GM06990 (cell line): Measurements from ENCODE around the gene SLC41A1.
A peak's percentile ranks its signal among the peaks of the same experiment; 100 is the strongest.

Experiments used
- DNase-seq: peaks from one replicate; pipeline ENCODE4 v3.0.0-alpha.2; 2011; ENCODE audit not compliant: insufficient read length; ENCODE audit errors: extremely low read depth
- H3K27me3 ChIP-seq: replicated peaks from 2 replicates; pipeline ENCODE4 v1.6.0; 2011; ENCODE audit warnings: low read length; ENCODE audit not compliant: control insufficient read depth, insufficient read depth
- H3K36me3 ChIP-seq: 2 replicates; pipeline ENCODE4 v1.5.1; 2011; ENCODE audit warnings: low read length; ENCODE audit not compliant: control insufficient read depth, insufficient read depth
- H3K4me3 ChIP-seq: replicated peaks from 2 replicates; pipeline ENCODE4 v1.5.1; 2011; ENCODE audit warnings: low read depth, mild to moderate bottlenecking, control low read depth, low read length
- TF ChIP-seq, protein P1 (sequence below): IDR thresholded peaks from 2 replicates; pipeline ENCODE4 v1.5.1; 2011; ENCODE audit warnings: low read length, control low read depth, mild to moderate bottlenecking, inconsistent platforms; ENCODE audit not compliant: insufficient read depth, poor library complexity, severe bottlenecking

SLC41A1 gene

DNA sequence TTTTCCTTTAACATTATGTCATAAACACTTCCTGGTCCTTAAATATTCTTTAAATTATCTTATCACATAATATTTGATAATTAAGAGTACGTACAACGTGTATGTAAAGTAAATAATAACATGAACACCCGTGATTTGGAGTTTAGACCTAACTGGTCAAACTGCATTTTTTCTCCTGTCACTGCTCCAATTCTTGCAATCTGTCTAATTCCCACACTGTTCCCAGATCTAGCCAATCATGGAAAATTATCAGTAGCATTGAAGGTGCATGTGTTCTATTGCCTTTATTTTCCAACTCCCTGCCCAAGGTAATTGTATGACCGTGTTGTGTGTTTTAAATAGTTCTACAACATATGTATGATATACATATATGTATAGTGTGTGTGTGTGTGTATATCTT, 39.0 kb upstream of the SLC41A1 start:
- H3K36me3 ChIP-seq = no peaks in the 10 kb centered on the region
- no peak overlapping the region for H3K4me3 ChIP-seq
- no peaks in the 10 kb centered on the region for H3K27me3 ChIP-seq
- no peak for DNase-seq
- TF ChIP-seq, protein P1, sequence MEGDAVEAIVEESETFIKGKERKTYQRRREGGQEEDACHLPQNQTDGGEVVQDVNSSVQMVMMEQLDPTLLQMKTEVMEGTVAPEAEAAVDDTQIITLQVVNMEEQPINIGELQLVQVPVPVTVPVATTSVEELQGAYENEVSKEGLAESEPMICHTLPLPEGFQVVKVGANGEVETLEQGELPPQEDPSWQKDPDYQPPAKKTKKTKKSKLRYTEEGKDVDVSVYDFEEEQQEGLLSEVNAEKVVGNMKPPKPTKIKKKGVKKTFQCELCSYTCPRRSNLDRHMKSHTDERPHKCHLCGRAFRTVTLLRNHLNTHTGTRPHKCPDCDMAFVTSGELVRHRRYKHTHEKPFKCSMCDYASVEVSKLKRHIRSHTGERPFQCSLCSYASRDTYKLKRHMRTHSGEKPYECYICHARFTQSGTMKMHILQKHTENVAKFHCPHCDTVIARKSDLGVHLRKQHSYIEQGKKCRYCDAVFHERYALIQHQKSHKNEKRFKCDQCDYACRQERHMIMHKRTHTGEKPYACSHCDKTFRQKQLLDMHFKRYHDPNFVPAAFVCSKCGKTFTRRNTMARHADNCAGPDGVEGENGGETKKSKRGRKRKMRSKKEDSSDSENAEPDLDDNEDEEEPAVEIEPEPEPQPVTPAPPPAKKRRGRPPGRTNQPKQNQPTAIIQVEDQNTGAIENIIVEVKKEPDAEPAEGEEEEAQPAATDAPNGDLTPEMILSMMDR = no peak

DNA sequence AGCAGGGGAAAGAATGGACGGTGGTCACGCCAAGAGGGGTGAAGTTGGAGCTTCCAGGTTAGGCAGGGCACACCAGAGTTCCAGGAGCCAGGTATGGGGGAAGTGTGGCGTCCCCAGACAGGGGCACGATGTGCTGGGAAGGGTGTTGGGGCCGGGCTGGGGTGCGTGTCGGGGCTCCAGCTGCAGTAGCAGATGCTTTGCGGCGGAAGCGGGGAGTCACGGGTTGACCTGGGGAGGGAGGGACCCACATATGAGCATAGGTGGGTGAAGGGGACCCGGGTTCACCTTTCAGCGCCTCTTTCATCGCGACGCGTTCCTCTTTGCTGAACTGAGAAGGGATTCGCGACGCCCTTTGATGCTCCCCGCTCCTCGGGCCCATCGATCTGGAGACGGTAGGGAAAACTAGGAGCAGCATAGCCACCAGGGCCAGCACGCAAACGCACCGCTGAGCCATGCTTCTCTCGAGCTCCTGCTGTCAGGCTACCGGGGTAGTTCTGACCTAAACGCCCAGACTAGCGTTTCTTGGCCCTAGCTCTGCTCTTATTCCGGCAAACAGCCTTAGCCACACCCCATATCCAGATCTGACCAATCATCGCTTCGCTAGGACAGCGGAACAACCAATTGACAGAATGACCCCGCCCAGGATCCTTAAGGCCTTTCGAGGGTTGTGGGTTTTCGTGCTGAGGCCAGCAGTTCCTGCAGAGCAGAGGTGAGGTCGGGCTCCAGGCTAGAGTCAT, 36.8 kb upstream of the SLC41A1 start, which contains the start of gene PM20D1:
Gene PM20D1, minus strand, starts transcription at position 514 of the 737 bp plus-strand sequence. Its CDS starts 60 bp downstream, at position 454.
- DNase-seq = peak; percentile 41
- peak within 1 kb of the TSS; percentile 49 for H3K4me3 ChIP-seq
- TF ChIP-seq, protein P1 = no peak
- H3K27me3 ChIP-seq = no peaks in the 10 kb centered on the region
- no peaks in the 10 kb centered on the region for H3K36me3 ChIP-seq

DNA sequence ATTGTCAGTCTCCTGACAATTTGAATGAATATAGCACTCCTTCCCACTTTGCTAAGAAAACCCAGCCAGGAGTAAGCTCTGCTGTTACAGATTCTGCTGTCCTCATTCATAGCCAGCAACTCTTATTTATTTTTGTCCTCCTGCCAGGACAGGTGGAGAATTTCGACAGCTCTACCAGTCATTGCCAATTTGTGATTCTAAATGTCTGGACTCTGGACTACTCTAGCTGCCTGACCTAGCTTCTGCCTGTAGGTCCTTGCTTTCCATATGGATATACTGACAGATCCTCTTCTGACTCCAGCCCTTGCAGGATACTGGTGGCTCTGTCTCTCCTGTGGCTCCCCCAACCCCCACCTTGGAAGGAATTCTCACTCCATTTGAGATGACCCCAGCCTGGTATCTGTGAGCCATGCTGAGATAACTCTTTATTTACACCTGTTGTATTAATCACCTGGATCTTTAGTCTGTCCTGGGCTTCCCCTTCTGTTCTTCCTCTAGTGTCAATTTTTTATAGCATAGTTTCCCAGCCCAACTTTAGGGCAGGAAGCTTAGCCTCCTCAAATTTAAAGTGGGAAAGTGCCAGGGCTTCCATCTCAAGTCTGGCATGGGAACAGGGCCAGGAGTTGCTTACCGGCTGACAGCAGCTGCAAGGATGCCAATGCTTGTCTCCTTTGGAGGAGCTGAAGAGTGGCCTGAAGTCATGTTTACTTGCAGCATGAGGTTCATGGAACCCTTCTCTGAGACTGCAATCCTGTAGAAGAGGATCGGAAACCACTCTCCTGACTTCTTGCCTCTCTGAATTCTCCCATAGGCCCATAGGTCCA, 30.2 kb upstream of the SLC41A1 start:
- H3K27me3 ChIP-seq = no peaks in the 10 kb centered on the region; the same call in 1 of the 2 replicates
- no peaks in the 10 kb centered on the region for H3K36me3 ChIP-seq
- no peak overlapping the region for H3K4me3 ChIP-seq
- no peak for DNase-seq
- TF ChIP-seq, protein P1 = no peak

DNA sequence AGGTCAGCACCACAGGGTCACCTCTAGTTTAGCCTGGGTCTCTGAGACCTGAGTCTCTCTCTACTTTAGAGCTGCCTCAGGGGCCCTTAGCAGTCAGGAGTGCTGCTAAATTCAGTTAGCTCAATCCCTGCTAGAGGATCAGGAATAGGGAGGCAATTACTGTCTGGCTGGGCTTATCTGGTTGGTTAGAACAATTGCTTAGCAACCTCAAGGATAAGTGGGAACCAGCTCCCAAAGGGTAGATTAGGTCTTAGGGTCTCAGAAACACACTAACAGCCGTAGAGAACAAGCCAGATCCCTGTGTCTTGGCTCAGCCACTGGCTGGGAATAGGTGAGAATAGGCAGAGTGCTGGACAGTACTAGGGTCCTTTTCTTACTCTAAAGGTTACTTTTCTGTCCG, 29.2 kb upstream of the SLC41A1 start:
- DNase-seq = no peak
- no peak overlapping the region for H3K4me3 ChIP-seq
- no peaks in the 10 kb centered on the region for H3K36me3 ChIP-seq
- no peaks in the 10 kb centered on the region; the same call in 1 of the 2 replicates for H3K27me3 ChIP-seq
- TF ChIP-seq, protein P1 = no peak

DNA sequence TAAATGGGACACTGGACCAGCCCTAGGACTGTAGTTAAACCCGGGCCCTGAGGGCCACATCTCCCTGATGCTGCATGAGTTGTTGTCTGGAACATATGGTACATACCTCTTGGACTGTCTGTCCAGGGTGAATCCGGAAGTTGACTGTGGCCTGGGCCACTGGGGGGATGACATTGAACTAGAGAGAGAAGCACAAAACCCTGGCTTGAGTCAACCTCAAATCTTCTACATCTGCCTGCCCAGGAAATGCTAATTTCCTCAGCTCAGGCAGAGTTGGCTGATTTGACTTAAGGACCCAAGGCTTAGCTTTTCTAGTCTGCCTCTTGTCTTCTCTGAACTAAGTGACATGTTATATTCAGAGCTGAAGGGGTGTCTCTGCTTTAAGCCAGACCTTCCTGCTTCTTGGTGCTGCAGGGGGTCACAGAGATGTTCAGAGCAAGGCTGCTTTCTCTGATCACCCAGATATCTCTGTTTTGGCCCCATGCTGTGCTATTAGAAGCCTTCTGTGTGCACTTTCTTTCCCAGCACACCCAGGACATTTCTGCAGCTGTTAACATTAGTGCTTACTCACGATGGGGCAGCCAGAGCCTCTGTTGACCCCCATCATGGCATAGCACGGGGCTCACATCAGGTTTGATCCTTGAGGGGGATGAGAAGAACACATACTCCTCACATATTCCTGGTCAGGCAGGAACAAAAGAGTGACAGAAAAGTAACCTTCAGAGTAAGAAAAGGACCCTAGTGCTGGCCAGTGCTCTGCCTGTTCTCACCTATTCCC, 27.3 kb upstream of the SLC41A1 start:
- Histone ChIP-seq H3K4me3 (no peak overlapping the region), H3K27me3 (no peaks in the 10 kb centered on the region; the same call in 1 of the 2 replicates), H3K36me3 (no peaks in the 10 kb centered on the region)
- no peak for DNase-seq
- TF ChIP-seq, protein P1 = no peak
